H1 (cell line): Measurements from ENCODE around the gene NOC4L. TPM values are rescaled to one million over a fixed set of nuclear protein-coding genes. Genes with fewer than 3 reads are reported as not detected.

Experiments
- ATF2 ChIP-seq: IDR thresholded peaks from 2 replicates; pipeline ENCODE4 v1.6.1; 2012; ENCODE audit warnings: low read length, inconsistent platforms
- BCL11A ChIP-seq, 2 experiments: IDR thresholded peaks; one replicate each; pipeline ENCODE4 v1.6.1; 2011; ENCODE audit warnings: low read depth in 2 of 2, low read length in 2 of 2, mild to moderate bottlenecking in 2 of 2
- CHD7 ChIP-seq: fragments of 300-600 bp; sonication (generic); IDR thresholded peaks from 2 replicates; pipeline ENCODE4 v1.7.1; 2012; ENCODE audit warnings: low read length, moderate library complexity, mild to moderate bottlenecking, inconsistent platforms; ENCODE audit not compliant: insufficient replicate concordance
- GABPA ChIP-seq: IDR thresholded peaks from 2 replicates; pipeline ENCODE4 v1.6.1; 2011; ENCODE audit warnings: mild to moderate bottlenecking, low read length, moderate library complexity, borderline replicate concordance; ENCODE audit not compliant: insufficient read depth
- HDAC6 ChIP-seq: IDR thresholded peaks from one replicate; pipeline ENCODE4 v1.7.1; 2012; ENCODE audit warnings: low read depth, mild to moderate bottlenecking, inconsistent platforms, low read length, moderate library complexity
- JUN ChIP-seq: IDR thresholded peaks from 2 replicates; pipeline ENCODE4 v1.6.1; 2011; ENCODE audit warnings: low read depth, mild to moderate bottlenecking, improper control_type of control experiment, low read length
- JUND ChIP-seq: IDR thresholded peaks from 2 replicates; pipeline ENCODE4 v1.6.1; 2011; ENCODE audit warnings: mild to moderate bottlenecking, improper control_type of control experiment, low read length
- KDM1A ChIP-seq: fragments of 200-600, 300-600 bp; sonication (generic); IDR thresholded peaks from 2 replicates; pipeline ENCODE4 v1.7.1; 2016; ENCODE audit warnings: mild to moderate bottlenecking, low read length, borderline replicate concordance
- RXRA ChIP-seq: IDR thresholded peaks from 2 replicates; pipeline ENCODE4 v1.6.1; 2011; ENCODE audit warnings: low read depth, mild to moderate bottlenecking, low read length, moderate library complexity; ENCODE audit not compliant: insufficient read depth
- polyA plus RNA-seq, 7 experiments: library from polyadenylated mRNA; depleted of rRNA in 3 of 7; stranded (reverse) in 5 of 7; unstranded in 2 of 7; fragments of >200 nt in 5 of 7; fragments of 200-250 nt in 2 of 7; gene quantifications; 1 replicate in 5 of 7; 2 replicates in 1 of 7; 4 replicates in 1 of 7; pipeline versions ENCODE4 v1.2.1 to v1.2.3, GENCODE V29; 2011 to 2013; ENCODE audit warnings: missing spikeins in 2 of 7, mixed read lengths in 2 of 7
- total RNA-seq: library from RNA; stranded (reverse); fragmentation: NEBNext Ultra II Directional; extraction: Animal tissue kit (Norgen Biotek cat#: 25700); gene quantifications from 2 replicates; pipeline ENCODE4 v1.2.1, GENCODE V29; 2021

NOC4L gene
- total and polyA plus RNA-seq, 2 of the 8 experiments (the other 6 are each of a cell fraction or from before 2014, with no cell fraction given): 26.8 to 40.3 TPM

GRCh38 chr12:132151145-132151765 is 7.0 kb downstream of the NOC4L start (continued):
- TF ChIP-seq CHD7 (no peak), GABPA (no peak), JUND (no peak), JUN (no peak), ATF2 (no peak), HDAC6 (no peak), BCL11A (IDR thresholded peaks at IDR 0.05; ENCODE audit: low read depth in 2 of 2, low read length in 2 of 2) (no peak), RXRA (no peak), KDM1A (no peak)
